Suprapubic skin (tissue), 4 donors: ENCODE data around the gene MSH2. TPM values are rescaled to one million over a fixed set of nuclear protein-coding genes. Genes with fewer than 3 reads are reported as not detected.
A peak's percentile ranks its signal among the peaks of the same experiment; 100 is the strongest.
"Not testable (repeated sequence)": the region's sequence is repeated elsewhere in the genome, so short reads cannot be mapped to it uniquely, and the experiment has no call there.

Experiments
- DNase-seq, 2 donors: peaks; one replicate each; pipeline ENCODE4 v3.0.0-alpha.2; 2019; ENCODE audit warnings: low spot score in 2 of 2
- H3K27ac ChIP-seq: fragments of 200-600 bp; sonication (generic); one replicate; pipeline ENCODE4 v1.5.1; 2019
- H3K27me3 ChIP-seq: fragments of 200-600 bp; sonication (generic); one replicate; pipeline ENCODE4 v1.5.1; 2019
- H3K36me3 ChIP-seq: fragments of 200-600 bp; sonication (generic); one replicate; pipeline ENCODE4 v1.5.1; 2019
- H3K4me1 ChIP-seq: fragments of 200-600 bp; sonication (generic); one replicate; pipeline ENCODE4 v1.5.1; 2019
- H3K4me3 ChIP-seq: fragments of 200-600 bp; sonication (generic); one replicate; pipeline ENCODE4 v1.5.1; 2019; ENCODE audit warnings: mild to moderate bottlenecking
- H3K9me3 ChIP-seq: fragments of 200-600 bp; sonication (generic); one replicate; pipeline ENCODE4 v1.5.1; 2019
- CTCF ChIP-seq, 2 donors: fragments of 200-600 bp in 1 of 2; fragments of 450-650 bp in 1 of 2; sonication (generic) in 1 of 2; IDR thresholded peaks; one replicate each; pipeline ENCODE4 v1.5.1; 2016 to 2019; ENCODE audit warnings: antibody characterized with exemption in 2 of 2, mild to moderate bottlenecking in 1 of 2, moderate library complexity in 1 of 2
- EP300 ChIP-seq: sonication (generic); formaldehyde crosslinking; IDR thresholded peaks from one replicate; pipeline ENCODE4 v1.6.1; 2017; ENCODE audit warnings: antibody characterized with exemption
- POLR2A ChIP-seq, 2 donors: fragments of 450-650 bp; IDR thresholded peaks; one replicate each; pipeline ENCODE4 v1.6.1; 2017; ENCODE audit warnings: antibody characterized with exemption in 2 of 2, mild to moderate bottlenecking in 2 of 2, moderate library complexity in 2 of 2
- POLR2AphosphoS5 ChIP-seq, 3 donors: sonication (generic); formaldehyde crosslinking; IDR thresholded peaks; one replicate each; pipeline ENCODE4 v1.6.1; 2017; ENCODE audit warnings: antibody characterized with exemption in 3 of 3
- WGBS: methylation state at CpG from one replicate; pipeline ENCODE4 v1.1.5; 2018; 5-methylcytosine and 5-hydroxymethylcytosine counted together
- total RNA-seq, 4 donors: library from RNA; depleted of rRNA; stranded (reverse); fragments of >200 nt; gene quantifications; one replicate each; pipeline ENCODE4 v1.1.0, GENCODE V29; 2016

MSH2 gene
- total RNA-seq, 4 donors from 2014 or later: 11.8 to 18.1 (median 13.8) TPM

- H3K4me3 ChIP-seq: no peak overlapping the region
- H3K9me3 ChIP-seq: no peaks in the 10 kb centered on the region
- DNase-seq: no peak
- H3K4me1 ChIP-seq: no peaks in the 10 kb centered on the region
- TF ChIP-seq CTCF (IDR thresholded peaks at IDR 0.05): no peak
- H3K27me3 ChIP-seq: no peaks in the 10 kb centered on the region
- 89% methylated on average over 6 of the region's 7 CpGs for WGBS
- H3K27ac ChIP-seq: no peak overlapping the region
- no peaks in the 10 kb centered on the region for H3K36me3 ChIP-seq
These were observed 96.8 kb downstream of the MSH2 start for GRCh38 chr2:47499621-47500309.

- H3K36me3 ChIP-seq: no peaks in the 10 kb centered on the region
- no peak overlapping the region for H3K27ac ChIP-seq
- no peak for DNase-seq
- no peaks in the 10 kb centered on the region for H3K27me3 ChIP-seq
- no peaks in the 10 kb centered on the region for H3K4me1 ChIP-seq
- no peaks in the 10 kb centered on the region for H3K9me3 ChIP-seq
- WGBS: 81% methylated on average over 3 of the region's 3 CpGs
- TF ChIP-seq POLR2A (IDR thresholded peaks at IDR 0.05) (no peak), EP300 (no peak), CTCF (IDR thresholded peaks at IDR 0.05) (no peak), POLR2AphosphoS5 (IDR thresholded peaks at IDR 0.05) (no peak)
- no peak overlapping the region for H3K4me3 ChIP-seq
These were observed 98.6 kb downstream of the MSH2 start for GRCh38 chr2:47501374-47502200.

GRCh38 chr2:47502498-47502897 is 99.5 kb downstream of the MSH2 start:
- not testable (repeated sequence) for H3K4me1 ChIP-seq, H3K9me3 ChIP-seq, H3K36me3 ChIP-seq, DNase-seq, H3K27ac ChIP-seq, H3K4me3 ChIP-seq, H3K27me3 ChIP-seq
- 89% methylated on average over 2 of the region's 2 CpGs for WGBS

DNA sequence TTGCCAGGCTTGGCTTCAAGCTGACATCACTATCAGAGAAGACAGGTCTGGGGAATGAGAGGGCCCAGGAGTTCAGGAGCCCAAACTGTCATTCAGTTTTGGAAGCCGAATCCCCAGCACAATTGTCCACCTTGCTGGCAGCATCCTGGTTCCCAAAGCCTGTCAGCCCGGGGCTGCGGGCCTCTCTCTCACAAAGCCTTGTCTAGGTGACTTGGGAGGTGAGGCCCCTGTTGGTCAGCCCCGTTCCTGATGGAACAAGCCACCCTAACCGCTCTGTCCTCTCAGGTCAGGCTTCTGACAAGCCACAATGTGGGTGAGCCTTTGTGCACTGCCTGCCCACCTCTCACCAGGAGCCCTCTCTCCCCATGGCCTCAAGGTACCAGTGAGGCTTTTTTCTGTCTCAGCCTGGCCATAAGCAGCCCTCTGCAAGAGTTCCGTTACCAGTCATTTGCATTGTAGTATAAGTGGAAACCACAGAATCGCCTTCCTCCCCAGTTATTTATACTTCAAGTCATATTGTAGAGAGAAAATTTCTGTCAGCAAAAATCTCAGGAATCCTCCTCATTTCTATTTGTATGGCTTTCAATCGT is 100.6 kb downstream of the MSH2 start:
- Histone ChIP-seq H3K36me3 (no peaks in the 10 kb centered on the region), H3K9me3 (no peaks in the 10 kb centered on the region), H3K4me3 (no peak overlapping the region), H3K27ac (no peak overlapping the region), H3K4me1 (no peaks in the 10 kb centered on the region), H3K27me3 (no peaks in the 10 kb centered on the region)
- TF ChIP-seq CTCF (IDR thresholded peaks at IDR 0.05) (no peak), POLR2AphosphoS5 (IDR thresholded peaks at IDR 0.05) (no peak), EP300 (no peak), POLR2A (IDR thresholded peaks at IDR 0.05) (no peak)
- DNase-seq: peak in 1 of 2 donors; percentile 60
- WGBS: 96% methylated on average over 4 of the region's 8 CpGs

- peak in 1 of 2 donors; percentile 40 for DNase-seq
- H3K9me3 ChIP-seq: no peaks in the 10 kb centered on the region
- H3K36me3 ChIP-seq: no peaks in the 10 kb centered on the region
- H3K4me3 ChIP-seq: no peak overlapping the region
- 97% methylated on average over 4 of the region's 6 CpGs for WGBS
- no peaks in the 10 kb centered on the region for H3K27me3 ChIP-seq
- TF ChIP-seq POLR2A (IDR thresholded peaks at IDR 0.05) (no peak), CTCF (IDR thresholded peaks at IDR 0.05) (no peak), EP300 (no peak), POLR2AphosphoS5 (IDR thresholded peaks at IDR 0.05) (no peak)
- H3K4me1 ChIP-seq: no peaks in the 10 kb centered on the region
- no peak overlapping the region for H3K27ac ChIP-seq
These were observed 101.3 kb downstream of the MSH2 start for GRCh38 chr2:47504174-47504810.
